NCI-H2196 treated with DMSO at 0.1 percent for 48 hours (cell line): ENCODE measurements around the gene SLC44A1.

ENCODE experiments used
- DNase-seq: peaks from one replicate; lab custom pipeline; 2025; ENCODE audit not compliant: unreplicated experiment; lab: John Stamatoyannopoulos, UW

The SLC44A1 gene

GRCh38 chr9:105244003-105244733, at the start of gene SLC44A1:
Gene SLC44A1, plus strand, starts transcription at chr9:105244651. Its CDS starts 218 bp downstream, at chr9:105244869.
- peak; percentile 93 for DNase-seq

- no peak for DNase-seq
These were observed 49.2 kb upstream of the SLC44A1 start for GRCh38 chr9:105195259-105195658.

GRCh38 chr9:105198023-105198422, 46.4 kb upstream of the SLC44A1 start:
- DNase-seq, result no peak

- DNase-seq, result no peak
These were observed 45.6 kb upstream of the SLC44A1 start for GRCh38 chr9:105198865-105199264.

- DNase-seq, result no peak
These were observed 40.0 kb upstream of the SLC44A1 start for GRCh38 chr9:105204416-105204815.

- DNase-seq, result no peak
These were observed 38.5 kb upstream of the SLC44A1 start for GRCh38 chr9:105205787-105206495.

- no peak for DNase-seq
These were observed 38.0 kb upstream of the SLC44A1 start for GRCh38 chr9:105206496-105206820.

GRCh38 chr9:105206821-105207699, 37.4 kb upstream of the SLC44A1 start:
- DNase-seq, result no peak

- no peak for DNase-seq
These were observed 27.8 kb upstream of the SLC44A1 start for GRCh38 chr9:105216440-105217178.

- no peak for DNase-seq
These were observed 25.8 kb upstream of the SLC44A1 start for GRCh38 chr9:105218673-105219072.

- DNase-seq, result no peak
These were observed 25.1 kb upstream of the SLC44A1 start for GRCh38 chr9:105219291-105219805.

- no peak for DNase-seq
These were observed 24.0 kb upstream of the SLC44A1 start for GRCh38 chr9:105220451-105220850.

- no peak for DNase-seq
These were observed 20.8 kb upstream of the SLC44A1 start for GRCh38 chr9:105223544-105224140.

- no peak for DNase-seq
These were observed 18.4 kb upstream of the SLC44A1 start for GRCh38 chr9:105226055-105226454.

- DNase-seq, result no peak
These were observed 12.2 kb upstream of the SLC44A1 start for GRCh38 chr9:105232207-105232606.

GRCh38 chr9:105233873-105234272, 10.6 kb upstream of the SLC44A1 start:
- DNase-seq, result no peak

- DNase-seq, result no peak
These were observed 8.2 kb upstream of the SLC44A1 start for GRCh38 chr9:105236261-105236660.

- DNase-seq, result no peak
These were observed 7.2 kb upstream of the SLC44A1 start for GRCh38 chr9:105237246-105237645.

GRCh38 chr9:105238302-105238701, 6.1 kb upstream of the SLC44A1 start:
- no peak for DNase-seq

GRCh38 chr9:105241356-105242043, 3.0 kb upstream of the SLC44A1 start:
- DNase-seq, result no peak
